NCI-H2081 (cell line): ENCODE data around the gene ZFR2.

Source experiments
- DNase-seq, 2 experiments: peaks; one replicate each; lab custom pipeline; 2025; lab: John Stamatoyannopoulos, UW

ZFR2 gene

GRCh38 chr19:3814648-3815047, 54.2 kb downstream of the ZFR2 start:
- no peak for DNase-seq

- no peak for DNase-seq
Measured at GRCh38 chr19:3813473-3814392, 55.1 kb downstream of the ZFR2 start.

GRCh38 chr19:3810708-3811355, 58.0 kb downstream of the ZFR2 start:
- DNase-seq: no peak

GRCh38 chr19:3809881-3810707, 58.7 kb downstream of the ZFR2 start:
- no peak for DNase-seq

- DNase-seq: no peak
Measured at GRCh38 chr19:3808420-3809143, 60.3 kb downstream of the ZFR2 start.

GRCh38 chr19:3807574-3808354, 61.1 kb downstream of the ZFR2 start:
- no peak for DNase-seq

- no peak for DNase-seq
Measured at GRCh38 chr19:3807131-3807480, 61.7 kb downstream of the ZFR2 start.

GRCh38 chr19:3805859-3806258, 63.0 kb downstream of the ZFR2 start:
- DNase-seq: no peak

GRCh38 chr19:3804429-3804828, 64.4 kb downstream of the ZFR2 start:
- DNase-seq: no peak

- DNase-seq: no peak
Measured at GRCh38 chr19:3803986-3804385, 64.9 kb downstream of the ZFR2 start.

- DNase-seq: no peak
Measured at GRCh38 chr19:3803114-3803888, 65.5 kb downstream of the ZFR2 start.

- DNase-seq: peak; percentile 45 to 72
Measured at GRCh38 chr19:3801412-3802096, 67.3 kb downstream of the ZFR2 start.

GRCh38 chr19:3800996-3801395, 67.8 kb downstream of the ZFR2 start:
- no peak for DNase-seq

GRCh38 chr19:3798137-3798536, 70.7 kb downstream of the ZFR2 start:
- DNase-seq: no peak

- no peak for DNase-seq
Measured at GRCh38 chr19:3796358-3796757, 72.5 kb downstream of the ZFR2 start.

GRCh38 chr19:3793799-3794198, 75.0 kb downstream of the ZFR2 start:
- DNase-seq: no peak

- no peak for DNase-seq
Measured at GRCh38 chr19:3792114-3792513, 76.7 kb downstream of the ZFR2 start.

- no peak for DNase-seq
Measured at GRCh38 chr19:3790941-3791340, 77.9 kb downstream of the ZFR2 start.

- no peak for DNase-seq
Measured at GRCh38 chr19:3790209-3790734, 78.6 kb downstream of the ZFR2 start.
